Activated CD4-positive, alpha-beta T cell treated with anti-CD3 and anti-CD28 coated beads for 36 hours (primary cell): ENCODE measurements around the gene LRRC42. TPM values are rescaled to one million over a fixed set of nuclear protein-coding genes. Genes with fewer than 3 reads are reported as not detected.

Source experiments
- ATAC-seq: fragments of 200-7000 bp; cut with Tn5 transposase; one replicate; pipeline ENCODE4 v1.10.0; 2021; ENCODE audit warnings: mild to moderate bottlenecking, moderate library complexity
- CTCF ChIA-PET: fragments of 350-600 bp; sonication (Branson Sonifier 250); formaldehyde crosslinking; loops from one replicate; lab custom pipeline; 2021; ENCODE audit warnings: antibody characterized with exemption; lab: Charles Lee
- POLR2A ChIA-PET: fragments of 350-600 bp; sonication (Branson Sonifier 250); formaldehyde crosslinking; loops from one replicate; lab custom pipeline; 2021; ENCODE audit warnings: antibody characterized with exemption, inconsistent platforms; lab: Charles Lee
- DNase-seq: peaks from one replicate; pipeline ENCODE4 v3.0.0-alpha.2; 2020
- H3K27ac Mint-ChIP-seq: one replicate; pipeline ENCODE4 v1.8.0; 2021; ENCODE audit warnings: mixed read lengths
- H3K27me3 Mint-ChIP-seq: one replicate; pipeline ENCODE4 v1.8.0; 2021; ENCODE audit warnings: mixed read lengths
- H3K36me3 Mint-ChIP-seq: one replicate; pipeline ENCODE4 v1.8.0; 2021; ENCODE audit warnings: low read depth, mixed read lengths
- H3K4me1 Mint-ChIP-seq: one replicate; pipeline ENCODE4 v1.8.0; 2021; ENCODE audit warnings: mixed read lengths
- H3K4me3 Mint-ChIP-seq: one replicate; pipeline ENCODE4 v1.8.0; 2021; ENCODE audit warnings: mild to moderate bottlenecking, moderate library complexity, mixed read lengths
- H3K9me3 Mint-ChIP-seq: one replicate; pipeline ENCODE4 v1.8.0; 2021; ENCODE audit warnings: low read depth, mixed read lengths
- intact Hi-C, 2 experiments: fragments of 100-400 bp; cut with DNase I in 1 of 2; cut with micrococcal nuclease in 1 of 2; formaldehyde crosslinking; loops; one replicate each; pipeline versions ENCODE4 v1.14.2 to v1.15.1; 2022 to 2024; cut with DNase I, micrococcal nuclease
- total RNA-seq, 2 experiments: library from RNA; stranded (reverse); gene quantifications; one replicate each; pipeline ENCODE4 v1.2.3, GENCODE V29; 2021

The LRRC42 gene
- total RNA-seq, 2 experiments from 2014 or later, result 25.4 to 31.3 TPM

DNA sequence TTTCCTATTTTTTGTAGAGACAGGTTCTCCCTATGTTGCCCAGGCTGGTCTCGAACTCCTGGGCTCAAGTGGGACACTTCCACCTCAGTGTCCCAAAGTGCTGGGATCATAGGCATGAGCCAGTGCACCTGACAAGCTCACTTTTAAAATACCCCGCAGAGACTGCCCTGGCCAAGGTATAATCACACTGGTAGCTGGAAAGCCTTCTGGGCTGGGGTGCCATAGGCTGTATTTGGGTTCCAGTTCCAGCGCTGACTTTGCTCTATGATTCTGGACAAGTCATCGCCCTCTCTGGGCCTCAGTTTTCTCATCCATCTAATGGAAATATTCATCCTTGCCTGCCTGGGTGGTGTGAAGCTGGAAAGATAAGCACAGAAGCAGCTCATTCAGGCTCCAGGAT, 61.5 kb downstream of the LRRC42 start:
- H3K4me3 Mint-ChIP-seq, result no peak overlapping the region
- no peaks in the 10 kb centered on the region for H3K9me3 Mint-ChIP-seq
- H3K4me1 Mint-ChIP-seq, result no peaks in the 10 kb centered on the region
- ChIA-PET POLR2A (no interaction called here), CTCF (interaction anchor here (0.6 kb wide), 1 partner anchor 196 kb away, joined by 3 read pairs; no protein-coding TSS in a partner anchor)
- no peak for DNase-seq
- no peak for ATAC-seq
- H3K27ac Mint-ChIP-seq, result no peak overlapping the region
- no peaks in the 10 kb centered on the region for H3K27me3 Mint-ChIP-seq
- H3K36me3 Mint-ChIP-seq, result no peaks in the 10 kb centered on the region
- intact Hi-C loops, result no loop called here

DNA sequence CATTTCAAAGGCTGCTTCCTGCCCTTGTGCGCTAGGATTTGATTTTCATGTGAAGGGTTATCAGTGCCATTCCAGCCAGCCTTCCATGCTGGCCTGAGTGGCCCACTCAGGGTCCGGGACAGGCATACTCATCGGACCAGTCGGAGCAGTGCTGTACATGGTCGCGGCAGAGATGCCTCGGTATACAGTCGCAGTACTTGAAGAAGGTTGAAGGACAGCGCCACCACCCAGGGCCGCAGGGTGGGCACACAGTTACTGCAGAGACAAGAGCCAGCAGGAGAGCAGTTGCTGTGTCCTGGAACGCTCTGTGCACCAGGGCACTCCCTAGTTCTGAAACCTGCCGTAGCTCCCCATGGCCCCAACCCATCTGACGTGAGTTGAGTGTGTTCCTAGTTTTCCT, 62.7 kb downstream of the LRRC42 start:
- Mint-ChIP-seq H3K4me1 (no peaks in the 10 kb centered on the region), H3K27me3 (no peaks in the 10 kb centered on the region), H3K36me3 (no peaks in the 10 kb centered on the region), H3K27ac (no peak overlapping the region), H3K4me3 (no peak overlapping the region), H3K9me3 (no peaks in the 10 kb centered on the region)
- ChIA-PET POLR2A (no interaction called here), CTCF (no interaction called here)
- DNase-seq (no peak), ATAC-seq (no peak)
- intact Hi-C loops, result no loop called here

DNA sequence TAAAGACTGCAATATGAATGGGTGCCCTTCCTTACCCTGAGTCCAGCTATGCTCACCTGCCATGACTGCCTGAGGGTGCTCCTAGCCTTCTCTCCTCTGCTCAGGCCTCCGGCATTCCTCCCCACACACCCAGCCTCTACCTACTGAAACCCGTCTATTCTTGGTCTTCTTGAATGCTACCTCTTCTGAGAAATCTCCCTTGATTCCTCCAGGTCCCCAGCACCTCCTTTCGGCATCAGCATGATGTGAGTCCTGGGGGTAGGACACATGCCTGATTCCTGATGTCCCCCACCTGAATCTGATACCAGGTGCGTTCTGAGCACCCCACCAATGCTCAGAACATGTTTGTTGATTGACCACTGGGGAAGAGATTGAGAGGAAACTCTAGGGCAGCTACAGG, 63.3 kb downstream of the LRRC42 start:
- no peak overlapping the region for H3K4me3 Mint-ChIP-seq
- POLR2A ChIA-PET, result no interaction called here

DNA sequence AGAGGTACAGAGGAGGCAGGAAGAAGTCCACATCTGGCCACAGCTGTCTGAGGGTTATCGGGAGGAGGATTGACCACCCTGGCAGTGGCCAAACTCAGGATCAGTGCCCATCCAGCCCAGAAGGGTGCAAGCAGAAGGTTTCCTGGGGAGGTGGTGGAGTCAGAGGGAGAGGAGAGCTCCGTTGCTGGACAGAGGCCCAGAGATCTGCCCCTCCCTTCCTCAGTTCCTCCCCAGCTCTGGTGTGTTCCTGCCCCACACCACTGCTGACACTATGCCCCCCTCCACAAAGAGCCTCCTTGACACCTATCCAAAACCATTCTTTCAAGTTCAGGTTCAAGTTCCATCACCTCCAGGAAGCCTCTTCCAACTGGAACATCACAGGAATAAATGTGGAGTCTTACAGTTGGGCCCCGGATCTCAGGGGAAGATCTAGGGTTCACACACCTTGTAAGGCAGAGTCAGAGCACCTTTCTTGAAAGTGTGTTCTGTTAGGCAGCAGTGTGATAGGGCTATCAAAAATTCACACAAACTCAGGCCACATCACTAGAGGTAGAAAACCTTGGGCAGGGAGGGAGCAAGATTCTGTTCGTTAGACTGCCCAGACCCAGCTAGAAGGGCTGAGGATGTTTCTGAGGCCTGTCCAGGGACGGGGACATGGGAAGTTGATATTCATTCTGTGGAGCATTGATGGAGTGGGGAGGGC, 64.4 kb downstream of the LRRC42 start:
- ChIA-PET CTCF (no interaction called here), POLR2A (no interaction called here)
- Mint-ChIP-seq H3K4me1 (no peaks in the 10 kb centered on the region), H3K36me3 (no peaks in the 10 kb centered on the region), H3K27ac (no peak overlapping the region), H3K9me3 (no peaks in the 10 kb centered on the region), H3K27me3 (no peaks in the 10 kb centered on the region), H3K4me3 (no peak overlapping the region)
- DNase-seq, result no peak
- no peak for ATAC-seq
- intact Hi-C loops, result no loop called here

More for the DNA sequence above, 63.3 kb downstream of the LRRC42 start:
- Mint-ChIP-seq H3K4me1 (no peaks in the 10 kb centered on the region), H3K9me3 (no peaks in the 10 kb centered on the region), H3K36me3 (no peaks in the 10 kb centered on the region), H3K27me3 (no peaks in the 10 kb centered on the region), H3K27ac (no peak overlapping the region)
- CTCF ChIA-PET, result no interaction called here
- DNase-seq, result no peak
- ATAC-seq, result no peak
- intact Hi-C loops, result no loop called here

DNA sequence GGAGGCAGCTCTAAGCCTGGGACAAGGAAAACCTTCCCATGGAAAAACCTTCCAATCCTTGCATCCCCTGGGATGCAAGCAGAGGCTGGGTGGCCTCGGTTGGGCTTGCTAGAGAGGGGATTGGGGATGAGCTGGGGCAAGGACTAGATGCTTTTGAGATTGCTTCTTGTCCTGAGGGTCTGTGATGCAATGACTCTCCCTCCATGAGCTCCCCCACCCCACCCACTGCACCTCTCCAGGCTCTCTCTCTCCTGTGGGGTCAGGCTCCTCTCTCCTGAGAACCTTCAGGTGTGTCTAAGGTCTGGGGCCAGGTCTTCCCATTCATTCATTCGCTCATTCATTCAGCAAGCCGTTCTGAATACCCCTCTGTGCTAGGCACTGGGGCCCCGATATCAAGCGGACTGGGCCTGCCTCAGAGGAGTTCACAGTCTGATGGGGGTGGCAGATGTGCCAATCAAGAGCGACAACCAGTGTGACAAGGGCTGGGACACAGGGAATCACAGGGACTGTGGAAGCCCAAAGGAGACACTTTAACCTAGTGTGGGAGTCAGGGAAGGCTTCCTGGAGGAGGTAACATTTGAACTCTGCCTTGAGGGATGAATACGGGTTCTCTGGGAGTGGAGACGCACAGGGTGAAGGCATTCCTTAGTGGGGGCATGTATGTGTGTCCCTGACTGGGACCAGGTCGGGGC, 65.3 kb downstream of the LRRC42 start:
- POLR2A ChIA-PET, result no interaction called here
- no peaks in the 10 kb centered on the region for H3K4me1 Mint-ChIP-seq
- no peak for DNase-seq
- ATAC-seq, result no peak
- H3K36me3 Mint-ChIP-seq, result no peaks in the 10 kb centered on the region
- no peaks in the 10 kb centered on the region for H3K9me3 Mint-ChIP-seq
- no peak overlapping the region for H3K4me3 Mint-ChIP-seq
- CTCF ChIA-PET, result interaction anchor here (0.6 kb wide), 1 partner anchor 451 kb away, joined by 3 read pairs; no protein-coding TSS in a partner anchor
- H3K27ac Mint-ChIP-seq, result no peak overlapping the region
- H3K27me3 Mint-ChIP-seq, result no peaks in the 10 kb centered on the region
- intact Hi-C loops, result no loop called here

DNA sequence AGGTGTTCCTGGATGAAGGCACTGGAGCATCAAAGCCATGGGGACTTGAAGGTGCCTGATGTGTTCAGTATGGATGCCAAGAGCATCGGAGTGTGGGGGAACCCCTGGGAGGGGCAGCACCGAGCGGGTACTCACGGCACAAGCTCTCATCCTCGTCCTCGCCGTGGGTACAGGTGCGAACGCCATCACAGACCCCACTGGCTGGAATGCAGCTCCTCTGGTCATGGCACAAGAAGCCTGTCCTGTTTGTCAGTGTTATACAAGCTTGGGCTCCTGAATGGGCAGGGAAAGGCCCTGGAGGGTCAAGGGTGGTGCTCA, 65.8 kb downstream of the LRRC42 start:
- H3K36me3 Mint-ChIP-seq, result no peaks in the 10 kb centered on the region
- ChIA-PET POLR2A (no interaction called here), CTCF (interaction anchor here (0.5 to 1.1 kb wide), 3 partner anchors 9 to 144 kb away, joined by 3 read pairs; no protein-coding TSS in a partner anchor)
- no peaks in the 10 kb centered on the region for H3K9me3 Mint-ChIP-seq
- ATAC-seq (no peak), DNase-seq (no peak)
- intact Hi-C loops, result no loop called here
- H3K4me1 Mint-ChIP-seq, result no peaks in the 10 kb centered on the region
- no peaks in the 10 kb centered on the region for H3K27me3 Mint-ChIP-seq
- no peak overlapping the region for H3K27ac Mint-ChIP-seq
- no peak overlapping the region for H3K4me3 Mint-ChIP-seq

DNA sequence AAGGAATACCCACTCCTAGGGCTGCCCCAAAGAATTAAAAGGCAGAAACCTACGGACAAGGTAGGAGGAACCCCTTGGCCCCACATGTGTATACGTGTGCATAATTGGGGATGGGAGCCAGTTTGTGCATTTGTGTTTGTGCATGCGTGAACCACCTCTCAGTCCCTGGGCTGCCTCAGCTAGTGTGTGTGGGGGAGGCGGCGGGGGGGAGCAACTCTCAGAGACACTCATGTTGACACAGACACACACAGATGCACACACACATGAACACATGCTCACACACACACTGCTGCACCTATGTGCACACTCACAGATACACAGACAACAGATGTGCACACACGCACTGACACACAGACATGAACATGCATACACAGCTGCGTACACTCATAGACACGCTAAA, 66.7 kb downstream of the LRRC42 start:
- H3K36me3 Mint-ChIP-seq, result no peaks in the 10 kb centered on the region
- intact Hi-C loops, result no loop called here
- no peaks in the 10 kb centered on the region for H3K9me3 Mint-ChIP-seq
- H3K27me3 Mint-ChIP-seq, result no peaks in the 10 kb centered on the region
- H3K4me3 Mint-ChIP-seq, result no peak overlapping the region
- CTCF ChIA-PET, result interaction anchor here (0.8 to 1.1 kb wide), 2 partner anchors 9 to 112 kb away, joined by 3 read pairs; no protein-coding TSS in a partner anchor
- no peak overlapping the region for H3K27ac Mint-ChIP-seq
- DNase-seq, result no peak
- H3K4me1 Mint-ChIP-seq, result no peaks in the 10 kb centered on the region
- no peak for ATAC-seq
- POLR2A ChIA-PET, result no interaction called here

DNA sequence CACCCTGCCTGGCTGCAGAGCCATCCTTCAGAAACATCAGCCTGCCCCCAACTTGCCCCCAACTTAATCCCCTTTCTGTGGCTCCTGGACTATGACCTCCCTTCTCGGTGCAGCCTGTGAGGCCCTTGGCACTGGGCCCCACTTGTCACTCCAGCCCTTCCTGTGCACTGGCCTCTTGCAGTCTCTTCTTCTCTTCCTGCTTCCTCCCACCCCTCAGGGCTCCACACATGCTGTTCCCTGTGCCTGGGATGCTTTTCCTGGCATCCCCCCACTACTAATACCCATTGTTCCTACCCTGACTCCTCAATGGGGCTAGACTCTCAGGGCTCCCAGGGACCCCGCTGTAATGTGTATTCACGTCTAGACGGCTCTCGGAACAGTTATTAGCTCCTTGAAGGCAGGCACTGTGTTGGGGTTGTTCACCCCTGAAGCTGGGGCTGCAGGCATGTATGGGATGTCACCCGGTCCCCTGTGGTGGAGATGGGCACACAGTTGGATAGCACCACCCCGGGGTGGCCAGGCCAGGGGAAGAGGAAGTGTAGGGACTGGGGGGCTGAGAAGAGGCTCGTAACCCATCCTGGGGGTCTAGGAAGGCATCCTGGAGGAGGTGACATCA, 67.4 kb downstream of the LRRC42 start:
- CTCF ChIA-PET, result no interaction called here
- ATAC-seq, result no peak
- Mint-ChIP-seq H3K27ac (no peak overlapping the region), H3K4me1 (no peaks in the 10 kb centered on the region), H3K27me3 (no peaks in the 10 kb centered on the region), H3K4me3 (no peak overlapping the region), H3K36me3 (no peaks in the 10 kb centered on the region), H3K9me3 (no peaks in the 10 kb centered on the region)
- POLR2A ChIA-PET, result interaction anchor here (0.5 kb wide), 1 partner anchor 281 kb away, joined by 5 read pairs; no protein-coding TSS in a partner anchor
- intact Hi-C loops, result no loop called here
- no peak for DNase-seq

DNA sequence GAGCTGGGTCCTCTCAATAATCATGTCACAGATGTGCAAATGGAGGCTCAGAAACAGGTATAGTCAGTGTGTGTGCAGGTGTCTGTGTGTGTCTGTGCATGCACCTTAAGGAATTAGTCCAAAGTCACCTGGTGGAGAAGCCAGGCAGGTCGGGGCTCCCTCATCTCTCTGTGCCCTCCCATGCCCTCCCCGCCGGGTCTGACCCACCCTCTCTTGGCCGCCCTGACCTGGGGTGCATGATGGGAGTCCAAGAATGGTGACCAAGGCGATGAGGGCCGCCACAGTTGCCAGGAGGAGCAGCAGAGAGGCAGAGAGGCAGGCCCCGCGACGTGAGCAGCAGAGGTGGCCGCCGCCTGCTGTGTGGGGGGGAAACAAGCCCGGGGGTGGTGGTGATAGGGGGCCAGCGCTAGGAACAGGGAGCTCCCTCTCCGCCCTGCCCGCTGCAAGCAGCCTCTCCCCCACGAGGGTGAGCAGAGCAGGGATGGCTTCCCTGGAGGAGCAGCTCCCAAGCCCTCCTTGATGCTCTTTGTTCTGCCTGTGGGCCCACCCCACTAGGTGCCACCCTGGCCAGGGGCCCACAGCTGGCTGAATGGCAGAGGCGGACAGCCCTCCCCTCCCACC, 68.0 kb downstream of the LRRC42 start:
- no peak overlapping the region for H3K27ac Mint-ChIP-seq
- no peaks in the 10 kb centered on the region for H3K36me3 Mint-ChIP-seq
- H3K9me3 Mint-ChIP-seq, result no peaks in the 10 kb centered on the region
- DNase-seq, result no peak
- CTCF ChIA-PET, result interaction anchor here (0.7 to 1.0 kb wide), 3 partner anchors 19 to 55 kb away, joined by 3 to 5 read pairs (median 3); no protein-coding TSS in a partner anchor
- no peak overlapping the region for H3K4me3 Mint-ChIP-seq
- no peaks in the 10 kb centered on the region for H3K4me1 Mint-ChIP-seq
- no peaks in the 10 kb centered on the region for H3K27me3 Mint-ChIP-seq
- POLR2A ChIA-PET, result interaction anchor here (0.6 kb wide), 1 partner anchor 64 kb away, joined by 3 read pairs; no protein-coding TSS in a partner anchor
- ATAC-seq, result no peak
- intact Hi-C loops, result no loop called here

DNA sequence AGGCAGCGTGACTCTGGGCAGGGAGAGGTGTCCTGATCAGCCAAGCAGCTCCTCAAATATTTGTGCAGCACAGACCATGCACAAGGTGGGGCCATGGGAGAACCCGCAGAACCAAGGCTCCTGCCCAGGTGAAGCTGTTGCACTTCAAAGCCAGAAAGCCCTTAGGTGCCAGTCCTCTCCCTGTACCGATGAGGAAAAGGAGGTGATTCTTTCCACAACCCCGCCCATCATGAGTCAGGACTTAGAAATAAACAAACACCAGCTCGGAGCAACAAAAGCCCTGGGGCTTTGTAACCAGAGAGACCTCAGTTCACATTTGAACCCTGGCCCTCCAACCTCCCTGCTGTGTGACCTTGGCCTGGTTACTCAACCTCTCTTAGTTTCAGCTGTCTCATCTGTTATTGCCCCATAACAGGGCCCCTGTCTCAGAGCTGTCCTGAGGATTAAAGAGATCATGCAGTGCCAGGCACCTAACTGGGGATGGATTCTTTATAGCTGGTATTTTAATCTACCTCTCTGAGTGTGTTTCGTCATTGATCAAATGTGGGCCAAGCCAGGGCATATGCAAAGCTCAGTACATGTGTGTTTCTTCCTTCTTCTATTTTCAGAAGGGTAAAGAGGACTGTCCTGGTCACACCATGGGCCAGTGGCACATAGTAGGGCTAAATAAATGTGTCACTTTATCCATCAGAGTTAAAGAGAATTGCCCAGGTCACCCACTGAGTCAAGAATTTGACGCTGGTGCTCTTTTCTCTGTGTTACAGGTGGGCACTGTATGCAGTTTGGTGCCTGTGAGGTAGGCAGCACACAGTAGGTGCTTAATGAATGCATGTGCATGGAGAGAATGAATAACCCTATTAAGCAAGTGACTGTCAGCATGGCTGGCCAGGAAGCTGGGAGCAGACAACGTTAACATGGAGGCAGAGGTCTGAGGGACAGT, 70.5 kb downstream of the LRRC42 start:
- Mint-ChIP-seq H3K36me3 (no peaks in the 10 kb centered on the region), H3K27me3 (no peaks in the 10 kb centered on the region), H3K27ac (no peak overlapping the region), H3K4me1 (no peaks in the 10 kb centered on the region), H3K4me3 (no peak overlapping the region), H3K9me3 (no peaks in the 10 kb centered on the region)
- DNase-seq, result no peak
- ChIA-PET POLR2A (no interaction called here), CTCF (interaction anchor here (1.0 kb wide), 1 partner anchor 57 kb away, joined by 5 read pairs; no protein-coding TSS in a partner anchor)
- no peak for ATAC-seq
- intact Hi-C loops, result no loop called here
